GM21737 (cell line): Measurements from ENCODE around the gene UBXN11.
"Not testable (repeated sequence)": the region's sequence is repeated elsewhere in the genome, so short reads cannot be mapped to it uniquely, and the experiment has no call there.

ENCODE experiments used
- ATAC-seq: cut with Tn5 transposase; IDR thresholded peaks from one replicate; pipeline ENCODE4 v1.9.1; 2021; ENCODE audit warnings: mild to moderate bottlenecking, moderate library complexity; ENCODE audit not compliant: unreplicated experiment

UBXN11 gene

GRCh38 chr1:26307363-26307781, 936 bp upstream of the UBXN11 start:
- ATAC-seq, result no peak

GRCh38 chr1:26305667-26306289, 658 bp downstream of the UBXN11 start:
- no peak for ATAC-seq

- no peak for ATAC-seq
Observed at GRCh38 chr1:26302733-26303405, 3.6 kb downstream of the UBXN11 start.

GRCh38 chr1:26300578-26301275, 5.7 kb downstream of the UBXN11 start:
- no peak for ATAC-seq

- no peak for ATAC-seq
Observed at GRCh38 chr1:26297791-26298124, 8.7 kb downstream of the UBXN11 start.

- ATAC-seq, result no peak
Observed at GRCh38 chr1:26297057-26297790, 9.2 kb downstream of the UBXN11 start.

GRCh38 chr1:26296340-26297056, 9.9 kb downstream of the UBXN11 start:
- ATAC-seq, result no peak

- ATAC-seq, result no peak
Observed at GRCh38 chr1:26295194-26296138, 11.0 kb downstream of the UBXN11 start.

GRCh38 chr1:26293911-26294463, 12.4 kb downstream of the UBXN11 start:
- ATAC-seq, result no peak

GRCh38 chr1:26292735-26293134, 13.7 kb downstream of the UBXN11 start:
- not testable (repeated sequence) for ATAC-seq

- no peak for ATAC-seq
Observed at GRCh38 chr1:26291939-26292338, 14.5 kb downstream of the UBXN11 start.

GRCh38 chr1:26291433-26291832, 15.0 kb downstream of the UBXN11 start:
- no peak for ATAC-seq

- ATAC-seq, result no peak
Observed at GRCh38 chr1:26290882-26291261, 15.6 kb downstream of the UBXN11 start.

GRCh38 chr1:26290122-26290881, 16.1 kb downstream of the UBXN11 start:
- no peak for ATAC-seq

- no peak for ATAC-seq
Observed at GRCh38 chr1:26289158-26290059, 17.0 kb downstream of the UBXN11 start.

GRCh38 chr1:26288311-26288941, 18.0 kb downstream of the UBXN11 start:
- ATAC-seq, result no peak

GRCh38 chr1:26287811-26288210, 18.6 kb downstream of the UBXN11 start:
- ATAC-seq, result no peak
